Ishikawa (cell line): Measurements from ENCODE around the gene GAS7.

Experiments
- CREB1 ChIP-seq: IDR thresholded peaks from 2 replicates; pipeline ENCODE4 v1.6.1; 2012; ENCODE audit warnings: low read depth
- RAD21 ChIP-seq: IDR thresholded peaks from 2 replicates; pipeline ENCODE4 v1.6.1; 2012; ENCODE audit warnings: low read depth
- YY1 ChIP-seq: IDR thresholded peaks from 2 replicates; pipeline ENCODE4 v1.6.1; 2012; ENCODE audit warnings: low read depth

GRCh38 chr17:9906616-9907015 lies 291.8 kb downstream of the GAS7 start:
- TF ChIP-seq RAD21 (no peak), YY1 (no peak), CREB1 (no peak)
